A673 (cell line): ENCODE data around the gene NRXN3.

Experiments used
- CTCF ChIP-seq: fragments of 300-800, 200-600 bp; sonication (generic); conservative IDR thresholded peaks from 2 replicates; pipeline ENCODE4 v1.5.1; 2017; ENCODE audit warnings: low read depth, mild to moderate bottlenecking, antibody characterized with exemption, low read length, moderate library complexity, mixed read lengths
- EZH2 ChIP-seq: fragments of 200-600 bp; sonication (generic); IDR thresholded peaks from 2 replicates; pipeline ENCODE4 v1.6.1; 2017; ENCODE audit warnings: borderline replicate concordance, low read depth, mild to moderate bottlenecking, mixed read lengths, antibody characterized with exemption, low read length; ENCODE audit not compliant: poor library complexity, severe bottlenecking

- TF ChIP-seq CTCF (no peak), EZH2 (no peak)
Measured at GRCh38 chr14:78313499-78313898, 143.3 kb downstream of the NRXN3 start.
